ENCODE results near the gene DGCR2.

DNA sequence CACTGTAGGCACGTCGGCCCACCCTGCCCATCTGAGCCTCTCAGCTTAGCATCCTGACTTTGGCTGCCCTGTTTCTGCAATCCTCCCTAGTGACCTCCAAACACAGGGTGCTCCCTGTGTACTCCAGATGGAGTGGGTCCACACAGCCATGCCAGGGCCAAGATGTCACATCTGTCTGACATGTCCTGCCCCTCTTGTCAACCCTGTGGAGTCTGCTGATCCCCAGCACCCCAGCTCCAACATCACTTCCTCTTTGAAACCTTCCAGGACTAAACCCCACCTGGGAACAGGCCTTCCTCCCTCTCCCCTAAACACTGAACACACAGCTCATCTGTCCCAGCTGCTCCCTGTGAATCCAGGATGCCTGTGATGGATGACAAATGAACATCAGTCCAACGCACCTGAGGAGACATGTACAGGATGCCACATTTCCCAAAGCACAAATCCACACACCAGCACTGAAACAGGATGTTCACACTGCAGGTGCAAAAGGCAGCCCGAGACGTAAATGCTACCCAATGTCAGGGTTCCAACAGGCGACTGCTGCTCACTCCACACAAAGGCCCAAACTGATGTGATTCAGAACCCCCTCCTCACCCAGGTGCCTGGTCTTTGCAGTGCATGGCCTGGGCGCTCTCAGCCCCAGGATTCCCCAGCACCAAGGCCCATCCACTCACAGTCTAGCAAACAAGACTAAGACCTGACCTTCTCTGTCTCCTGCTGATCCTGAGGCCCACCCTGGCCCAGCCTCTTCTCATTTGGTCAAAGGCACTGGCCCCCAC is 6.9 kb upstream of the DGCR2 start:
- TF ChIP-seq, protein P1, sequence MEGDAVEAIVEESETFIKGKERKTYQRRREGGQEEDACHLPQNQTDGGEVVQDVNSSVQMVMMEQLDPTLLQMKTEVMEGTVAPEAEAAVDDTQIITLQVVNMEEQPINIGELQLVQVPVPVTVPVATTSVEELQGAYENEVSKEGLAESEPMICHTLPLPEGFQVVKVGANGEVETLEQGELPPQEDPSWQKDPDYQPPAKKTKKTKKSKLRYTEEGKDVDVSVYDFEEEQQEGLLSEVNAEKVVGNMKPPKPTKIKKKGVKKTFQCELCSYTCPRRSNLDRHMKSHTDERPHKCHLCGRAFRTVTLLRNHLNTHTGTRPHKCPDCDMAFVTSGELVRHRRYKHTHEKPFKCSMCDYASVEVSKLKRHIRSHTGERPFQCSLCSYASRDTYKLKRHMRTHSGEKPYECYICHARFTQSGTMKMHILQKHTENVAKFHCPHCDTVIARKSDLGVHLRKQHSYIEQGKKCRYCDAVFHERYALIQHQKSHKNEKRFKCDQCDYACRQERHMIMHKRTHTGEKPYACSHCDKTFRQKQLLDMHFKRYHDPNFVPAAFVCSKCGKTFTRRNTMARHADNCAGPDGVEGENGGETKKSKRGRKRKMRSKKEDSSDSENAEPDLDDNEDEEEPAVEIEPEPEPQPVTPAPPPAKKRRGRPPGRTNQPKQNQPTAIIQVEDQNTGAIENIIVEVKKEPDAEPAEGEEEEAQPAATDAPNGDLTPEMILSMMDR (IDR thresholded peaks at IDR 0.05): no peak
- TF ChIP-seq POLR2AphosphoS5 (IDR thresholded peaks at IDR 0.05): no peak
- TF ChIP-seq POLR2A (IDR thresholded peaks at IDR 0.05): no peak
